OCI-LY3 (cell line): ENCODE data around the gene LTBR.

Experiments
- H2AFZ ChIP-seq: fragments of 200-600, 300-600 bp; shearing (Covaris generic); 2 replicates; pipeline ENCODE4 v1.6.0; 2014; ENCODE audit warnings: antibody characterized with exemption, low read depth, low read length
- H3K27ac ChIP-seq: fragments of 200-600, 300-600 bp; sonication (generic); 2 replicates; pipeline ENCODE4 v1.5.1; 2014; ENCODE audit warnings: mild to moderate bottlenecking, low read length, moderate library complexity, mixed read lengths
- H3K27me3 ChIP-seq: fragments of 200-600, 300-600 bp; sonication (generic); 2 replicates; pipeline ENCODE4 v1.6.1; 2014; ENCODE audit warnings: low read depth, low read length, mixed read lengths
- H3K36me3 ChIP-seq: fragments of 200-600, 300-600 bp; sonication (generic); replicated peaks from 2 replicates; pipeline ENCODE3; 2014; ENCODE audit warnings: low read depth, low read length, mixed read lengths
- H3K4me1 ChIP-seq: fragments of 300-600, 200-600 bp; sonication (generic); 2 replicates; pipeline ENCODE4 v1.6.1; 2014; ENCODE audit warnings: low read length, mixed read lengths
- H3K4me2 ChIP-seq: fragments of 200-600, 300-600 bp; sonication (generic); 2 replicates; pipeline ENCODE4 v1.6.1; 2014; ENCODE audit warnings: low read length, mixed read lengths
- H3K4me3 ChIP-seq: fragments of 300-600, 200-600 bp; sonication (generic); 2 replicates; pipeline ENCODE4 v1.5.1; 2014; ENCODE audit warnings: antibody characterized with exemption, mild to moderate bottlenecking, low read length, moderate library complexity
- H3K79me2 ChIP-seq: fragments of 300-600, 200-600 bp; shearing (Covaris generic); 2 replicates; pipeline ENCODE4 v1.6.1; 2014; ENCODE audit warnings: mild to moderate bottlenecking, low read length, mixed read lengths
- H3K9ac ChIP-seq: fragments of 300-600, 200-600 bp; shearing (Covaris generic); 2 replicates; pipeline ENCODE4 v1.6.0; 2014; ENCODE audit warnings: mild to moderate bottlenecking, low read length, moderate library complexity
- H3K9me3 ChIP-seq: fragments of 200-600, 300-600 bp; shearing (Covaris generic); 2 replicates; pipeline ENCODE4 v1.6.1; 2014; ENCODE audit warnings: low read length, mixed read lengths; ENCODE audit not compliant: insufficient read depth
- H4K20me1 ChIP-seq: fragments of 200-600, 300-600 bp; sonication (generic); 2 replicates; pipeline ENCODE4 v1.6.1; 2016; ENCODE audit warnings: low read length, mixed read lengths; ENCODE audit not compliant: insufficient read depth
- CTCF ChIP-seq: fragments of 200-600, 300-600 bp; sonication (generic); IDR thresholded peaks from 2 replicates; pipeline ENCODE4 v1.5.1; 2014; ENCODE audit warnings: antibody characterized with exemption, low read length, low read depth
- EZH2phosphoT487 ChIP-seq: fragments of 200-600 bp; shearing (Covaris generic); IDR thresholded peaks from 2 replicates; pipeline ENCODE4 v1.6.1; 2018; ENCODE audit warnings: antibody characterized with exemption, mixed run types, low read depth

The LTBR gene

GRCh38 chr12:6382982-6383381, 980 bp upstream of the LTBR start:
- Histone ChIP-seq H3K36me3 (no peaks in the 10 kb centered on the region), H4K20me1 (no peaks in the 10 kb centered on the region), H3K27ac (no peak overlapping the region), H3K9me3 (no peaks in the 10 kb centered on the region), H3K4me3 (no peak overlapping the region), H3K79me2 (no peaks in the 10 kb centered on the region), H3K4me1 (peaks cover 5% of the 10 kb centered on the region; the same call in 1 of the 2 replicates), H3K9ac (no peak overlapping the region), H2AFZ (no peak overlapping the region), H3K27me3 (peaks cover 38% of the 10 kb centered on the region), H3K4me2 (no peak overlapping the region)
- no peak for TF ChIP-seq CTCF
- no peak for TF ChIP-seq EZH2phosphoT487

- H3K36me3 ChIP-seq = no peaks in the 10 kb centered on the region
- H3K27me3 ChIP-seq = peaks cover 47% of the 10 kb centered on the region
- H3K79me2 ChIP-seq = no peaks in the 10 kb centered on the region
- H2AFZ ChIP-seq = no peak overlapping the region
- no peak overlapping the region for H3K4me2 ChIP-seq
- no peak overlapping the region for H3K9ac ChIP-seq
- no peak overlapping the region for H3K27ac ChIP-seq
- no peaks in the 10 kb centered on the region for H3K4me1 ChIP-seq
- H4K20me1 ChIP-seq = no peaks in the 10 kb centered on the region
- H3K9me3 ChIP-seq = no peaks in the 10 kb centered on the region
- no peak overlapping the region for H3K4me3 ChIP-seq
- TF ChIP-seq EZH2phosphoT487 = no peak
- TF ChIP-seq CTCF = no peak
Measured at GRCh38 chr12:6384499-6385436, 806 bp downstream of the LTBR start.

GRCh38 chr12:6386038-6386437, 2.1 kb downstream of the LTBR start:
- no peak overlapping the region for H3K9ac ChIP-seq
- no peaks in the 10 kb centered on the region for H3K9me3 ChIP-seq
- no peaks in the 10 kb centered on the region for H4K20me1 ChIP-seq
- no peak overlapping the region for H2AFZ ChIP-seq
- H3K27me3 ChIP-seq = peaks cover 43% of the 10 kb centered on the region
- no peaks in the 10 kb centered on the region for H3K4me1 ChIP-seq
- H3K4me3 ChIP-seq = no peak overlapping the region
- no peaks in the 10 kb centered on the region for H3K79me2 ChIP-seq
- no peak overlapping the region for H3K27ac ChIP-seq
- TF ChIP-seq CTCF (no peak), EZH2phosphoT487 (no peak)
- H3K4me2 ChIP-seq = no peak overlapping the region
- H3K36me3 ChIP-seq = no peaks in the 10 kb centered on the region

GRCh38 chr12:6386491-6386890, 2.5 kb downstream of the LTBR start:
- H3K4me2 ChIP-seq = no peak overlapping the region
- no peaks in the 10 kb centered on the region for H3K36me3 ChIP-seq
- no peak for TF ChIP-seq EZH2phosphoT487
- TF ChIP-seq CTCF = no peak

More at GRCh38 chr12:6386491-6386890, 2.5 kb downstream of the LTBR start:
- no peaks in the 10 kb centered on the region for H3K79me2 ChIP-seq
- H3K9ac ChIP-seq = no peak overlapping the region
- H3K4me1 ChIP-seq = no peaks in the 10 kb centered on the region
- no peaks in the 10 kb centered on the region for H4K20me1 ChIP-seq
- H3K27me3 ChIP-seq = peaks cover 38% of the 10 kb centered on the region
- H3K27ac ChIP-seq = no peak overlapping the region
- no peaks in the 10 kb centered on the region for H3K9me3 ChIP-seq
- no peak overlapping the region for H2AFZ ChIP-seq
- no peak overlapping the region for H3K4me3 ChIP-seq
